Superior temporal gyrus (tissue), 1 donor: ENCODE data around the gene ZSWIM5.
"Not testable (repeated sequence)": the region's sequence is repeated elsewhere in the genome, so short reads cannot be mapped to it uniquely, and the experiment has no call there.

Source experiments
- DNase-seq: peaks from one replicate; pipeline ENCODE4 v3.0.0-alpha.2; 2016; ENCODE audit errors: extremely low spot score

Gene ZSWIM5

DNA sequence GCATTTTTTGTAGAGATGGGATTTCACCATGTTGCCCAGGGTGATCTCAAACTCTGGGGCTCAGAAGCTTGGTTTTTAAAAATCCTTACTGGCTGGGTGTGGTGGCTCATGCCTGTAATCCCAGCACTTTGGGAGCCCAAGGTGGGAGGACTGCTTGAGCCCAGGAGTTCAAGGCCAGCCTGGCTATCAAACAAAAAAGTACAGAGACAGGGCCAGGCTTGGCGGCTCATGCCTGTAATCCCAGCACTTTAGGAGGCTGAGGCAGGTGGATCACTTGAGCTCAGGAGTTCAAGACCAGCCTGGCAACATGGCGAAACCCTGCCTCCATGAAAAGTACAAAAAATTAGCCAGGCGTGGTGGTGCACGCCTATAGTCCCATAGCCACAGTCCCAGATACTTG, 112.0 kb downstream of the ZSWIM5 start:
- DNase-seq = not testable (repeated sequence)

- DNase-seq = no peak
Measured at GRCh38 chr1:45093334-45093733, 113.1 kb downstream of the ZSWIM5 start.

DNA sequence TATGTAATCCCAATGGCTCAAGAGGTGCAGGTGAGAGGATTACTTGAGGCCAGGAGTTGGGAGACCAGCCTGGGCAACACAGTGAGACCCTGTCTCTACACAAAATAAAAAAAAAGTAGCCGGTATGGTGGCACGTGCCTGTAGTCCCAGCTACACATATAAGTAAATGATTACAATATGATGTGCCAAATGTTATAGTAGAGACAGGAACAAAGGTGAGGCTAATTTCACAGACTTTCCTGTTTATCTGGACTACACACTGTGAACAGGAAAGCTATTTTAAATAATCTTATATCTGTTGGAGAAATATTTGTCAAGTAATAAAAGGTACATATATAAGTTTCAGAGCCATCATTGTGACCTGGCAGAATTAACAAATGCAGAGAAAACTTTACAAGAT, 116.7 kb downstream of the ZSWIM5 start:
- DNase-seq = no peak

GRCh38 chr1:45084562-45084961, 121.8 kb downstream of the ZSWIM5 start:
- no peak for DNase-seq

GRCh38 chr1:45079533-45079932, 126.9 kb downstream of the ZSWIM5 start:
- DNase-seq = no peak

DNA sequence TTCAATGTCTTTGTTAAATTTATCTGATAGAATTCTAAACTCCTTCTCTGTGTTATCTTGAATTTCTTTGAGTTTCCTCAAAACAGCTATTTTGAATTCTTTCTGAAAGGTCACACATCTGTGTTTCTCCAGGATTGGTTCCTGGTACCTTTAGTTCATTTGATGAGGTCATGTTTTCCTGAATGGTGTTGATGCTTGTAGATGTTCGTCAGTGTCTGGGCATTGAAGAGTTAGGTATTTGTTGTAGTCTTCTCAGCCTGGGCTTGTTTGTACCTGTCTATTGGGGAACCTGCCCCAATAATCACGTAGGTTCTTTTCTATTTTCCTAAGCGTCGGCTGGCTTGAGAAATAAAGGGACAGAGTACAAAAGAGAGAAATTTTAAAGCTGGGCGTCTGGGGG, 129.4 kb downstream of the ZSWIM5 start:
- DNase-seq = not testable (repeated sequence)

GRCh38 chr1:45071567-45071966, 134.8 kb downstream of the ZSWIM5 start:
- no peak for DNase-seq

- DNase-seq = no peak
Measured at GRCh38 chr1:45067806-45068205, 138.6 kb downstream of the ZSWIM5 start.

- DNase-seq = no peak
Measured at GRCh38 chr1:45065083-45065482, 141.3 kb downstream of the ZSWIM5 start.

GRCh38 chr1:45062463-45062862, 143.9 kb downstream of the ZSWIM5 start:
- DNase-seq = not testable (repeated sequence)

- no peak for DNase-seq
Measured at GRCh38 chr1:45059829-45060228, 146.6 kb downstream of the ZSWIM5 start.

- DNase-seq = no peak
Measured at GRCh38 chr1:45057542-45057941, 148.9 kb downstream of the ZSWIM5 start.

GRCh38 chr1:45051005-45051772, 155.2 kb downstream of the ZSWIM5 start:
- no peak for DNase-seq

GRCh38 chr1:45047032-45047431, 159.4 kb downstream of the ZSWIM5 start:
- no peak for DNase-seq

DNA sequence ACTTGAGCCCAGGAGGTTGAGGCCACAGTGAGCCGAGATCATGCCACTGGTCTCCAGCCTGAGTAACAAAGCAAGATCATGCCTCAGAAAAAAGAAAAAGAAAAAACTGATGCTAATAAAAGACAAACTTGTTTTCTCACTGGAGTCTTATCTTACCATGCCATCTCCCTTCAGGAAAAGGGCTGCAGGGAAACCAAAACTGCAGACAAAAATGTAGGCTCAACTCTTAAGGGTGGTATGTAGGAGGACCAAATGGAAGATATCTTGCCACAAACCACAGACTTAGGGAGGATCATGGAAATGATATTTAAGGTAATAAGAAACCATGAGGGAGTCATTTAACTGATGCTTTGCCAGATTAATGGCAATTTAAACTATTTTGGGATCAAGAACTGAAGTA, 161.5 kb downstream of the ZSWIM5 start:
- DNase-seq = no peak

- DNase-seq = no peak
Measured at GRCh38 chr1:45043094-45043493, 163.3 kb downstream of the ZSWIM5 start.

- no peak for DNase-seq
Measured at GRCh38 chr1:45040297-45040696, 166.1 kb downstream of the ZSWIM5 start.

DNA sequence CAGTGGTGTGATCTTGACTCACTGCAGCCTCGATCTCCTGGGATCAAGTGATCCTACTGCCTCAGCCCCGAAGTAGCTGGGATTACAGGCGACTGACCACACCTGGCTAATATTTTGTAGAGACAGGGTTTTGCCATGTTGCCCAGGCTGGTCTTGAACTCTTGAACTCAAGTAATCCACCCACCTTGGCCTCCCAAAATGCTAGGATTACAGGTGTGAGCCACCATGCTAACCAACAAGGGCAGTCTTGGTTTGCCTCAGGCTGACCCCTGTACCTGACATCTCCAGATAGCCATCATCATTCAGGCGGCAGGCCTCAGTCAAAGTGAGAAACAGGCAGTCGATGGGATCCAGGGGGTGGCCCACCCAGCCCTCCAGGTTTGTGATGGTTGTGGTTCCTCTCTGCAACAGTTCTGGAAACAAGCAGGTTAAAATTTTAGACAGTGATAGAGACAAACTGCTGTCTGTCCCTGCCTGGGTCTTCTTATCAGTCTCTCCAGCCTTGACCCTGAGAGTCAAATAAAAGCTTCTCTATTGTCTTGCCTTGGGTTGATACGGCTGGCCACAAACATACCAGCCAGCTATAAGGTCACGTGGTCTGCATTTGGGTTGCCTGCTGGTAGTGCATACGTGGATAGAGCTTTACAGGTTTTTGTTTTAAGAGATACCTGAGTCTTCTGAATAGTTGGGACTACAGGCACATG, 167.6 kb downstream of the ZSWIM5 start:
- no peak for DNase-seq

DNA sequence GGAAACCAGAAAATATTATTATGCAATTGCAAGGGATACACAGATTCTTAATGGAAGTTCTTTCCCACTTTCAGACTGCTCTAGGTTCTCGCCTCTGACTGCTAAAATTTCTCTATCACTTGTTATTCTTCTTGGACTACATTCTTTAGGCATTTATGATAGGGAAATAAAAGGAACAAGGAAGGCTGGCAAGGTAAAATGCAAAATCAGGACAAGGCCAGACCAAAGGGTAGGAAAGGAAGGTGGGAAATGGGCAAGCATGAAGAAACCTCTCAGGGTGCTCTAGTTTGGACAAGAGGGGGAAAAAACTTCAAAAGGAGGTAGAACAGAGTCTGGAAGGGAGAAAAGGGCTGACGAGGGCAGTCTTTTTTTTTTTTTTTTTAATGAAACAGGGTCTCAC, 168.2 kb downstream of the ZSWIM5 start:
- DNase-seq = no peak

- no peak for DNase-seq
Measured at GRCh38 chr1:45037456-45037855, 168.9 kb downstream of the ZSWIM5 start.

GRCh38 chr1:45035631-45036301, 170.6 kb downstream of the ZSWIM5 start:
- no peak for DNase-seq

DNA sequence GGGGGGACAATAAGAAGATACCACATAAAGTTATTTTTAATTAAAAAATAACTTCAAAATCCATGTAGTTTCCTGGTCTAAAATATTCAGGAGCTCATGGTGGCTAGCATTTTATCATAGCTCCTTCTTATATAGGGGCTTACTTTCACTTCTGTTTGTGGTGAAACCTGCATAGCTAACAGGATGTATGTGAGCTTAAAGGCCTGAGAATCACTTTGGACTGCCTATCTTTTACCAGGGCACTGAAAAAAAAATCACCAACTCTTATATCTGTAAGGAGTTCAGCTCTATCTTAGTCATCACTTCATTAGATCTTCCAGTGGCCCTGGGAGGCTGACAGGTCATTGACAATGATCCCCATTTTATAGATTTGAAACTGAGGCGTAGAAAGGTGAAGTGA, 173.0 kb downstream of the ZSWIM5 start:
- no peak for DNase-seq

DNA sequence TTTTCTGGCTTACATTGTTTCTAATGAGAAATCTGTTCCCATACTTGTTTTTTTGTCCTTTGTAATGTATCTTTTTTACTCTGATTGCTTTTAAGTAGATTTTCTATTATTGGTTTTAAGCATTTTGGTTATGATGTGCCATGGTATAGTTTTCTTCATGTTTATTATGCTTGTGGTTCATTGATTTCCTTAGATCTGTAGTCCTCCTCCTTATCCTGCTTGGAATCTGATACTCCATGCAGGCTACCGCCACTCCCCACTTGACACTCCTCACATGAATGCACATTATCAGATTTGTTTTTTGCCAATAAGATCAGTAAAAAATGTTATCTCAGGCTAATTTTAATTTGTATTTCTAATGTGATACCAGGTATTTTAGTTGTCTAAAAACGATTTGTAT, 173.6 kb downstream of the ZSWIM5 start:
- DNase-seq = no peak
